Ascending aorta (tissue), 2 donors: ENCODE measurements around the gene EOGT. TPM values are rescaled to one million over a fixed set of nuclear protein-coding genes. Genes with fewer than 3 reads are reported as not detected.

ENCODE experiments used
- DNase-seq, 2 donors: peaks; one replicate each; pipeline ENCODE4 v3.0.0-alpha.2; 2019; ENCODE audit warnings: low spot score in 2 of 2
- H3K27ac ChIP-seq, 2 donors: fragments of 200-600 bp; sonication (generic); one replicate each; pipeline ENCODE4 v1.5.1; 2016 to 2017; ENCODE audit warnings: mild to moderate bottlenecking in 1 of 2
- H3K27me3 ChIP-seq: fragments of 200-600 bp; sonication (generic); one replicate; pipeline ENCODE4 v1.5.1; 2017
- H3K36me3 ChIP-seq, 2 donors: fragments of 200-600 bp; sonication (generic); one replicate each; pipeline ENCODE4 v1.5.1; 2016
- H3K4me1 ChIP-seq, 2 donors: fragments of 200-600 bp; sonication (generic); one replicate each; pipeline ENCODE4 v1.5.1; 2016 to 2017; ENCODE audit warnings: mild to moderate bottlenecking in 1 of 2
- H3K4me3 ChIP-seq, 2 donors: fragments of 200-600 bp; sonication (generic); one replicate each; pipeline ENCODE4 v1.5.1; 2016 to 2017; ENCODE audit warnings: mild to moderate bottlenecking in 1 of 2
- H3K9me3 ChIP-seq, 2 donors: fragments of 200-600 bp; sonication (generic); one replicate each; pipeline ENCODE4 v1.5.1; 2016
- CTCF ChIP-seq, 3 experiments: fragments of 200-600 bp in 2 of 3; fragments of 450-650 bp in 1 of 3; sonication (generic) in 2 of 3; IDR thresholded peaks; one replicate each; pipeline ENCODE4 v1.5.1; 2016 to 2019; ENCODE audit warnings: antibody characterized with exemption in 3 of 3, mild to moderate bottlenecking in 1 of 3, moderate library complexity in 1 of 3
- intact Hi-C: fragments of 100-400 bp; cut with DNase I; formaldehyde crosslinking; loops from one replicate; pipeline ENCODE4 v1.15.1; 2023
- total RNA-seq: library from RNA; depleted of rRNA; stranded (reverse); fragments of >200 nt; gene quantifications from one replicate; pipeline ENCODE4 v1.1.0, GENCODE V29; 2016

Gene EOGT
- total RNA-seq, 1 donor from 2014 or later: 50.4 TPM

DNA sequence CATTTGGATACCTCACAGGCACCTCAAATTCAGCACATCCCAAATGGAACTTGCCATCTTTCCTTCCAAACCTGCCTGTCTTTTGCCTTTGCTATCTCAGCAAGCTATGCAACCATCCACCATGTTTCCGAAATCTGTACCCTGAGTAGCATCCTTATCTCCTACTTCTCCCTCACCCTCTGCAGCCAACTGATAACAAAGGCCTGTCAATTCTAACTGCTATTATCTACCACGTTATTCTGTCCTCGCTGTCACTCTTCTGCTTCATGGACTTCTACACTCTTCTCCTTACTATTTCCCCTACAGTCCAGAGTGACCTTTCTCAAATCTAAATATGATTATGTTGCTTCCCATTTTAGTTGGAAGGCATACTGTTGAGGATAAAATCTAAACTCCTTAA, 55.6 kb downstream of the EOGT start:
- Histone ChIP-seq H3K4me1 (no peaks in the 10 kb centered on the region), H3K27me3 (no peaks in the 10 kb centered on the region), H3K9me3 (no peaks in the 10 kb centered on the region), H3K36me3 (no peaks in the 10 kb centered on the region), H3K27ac (no peak overlapping the region), H3K4me3 (no peak overlapping the region)
- no peak for DNase-seq
- TF ChIP-seq CTCF (IDR thresholded peaks at IDR 0.05): no peak
- intact Hi-C loops: no loop called here

DNA sequence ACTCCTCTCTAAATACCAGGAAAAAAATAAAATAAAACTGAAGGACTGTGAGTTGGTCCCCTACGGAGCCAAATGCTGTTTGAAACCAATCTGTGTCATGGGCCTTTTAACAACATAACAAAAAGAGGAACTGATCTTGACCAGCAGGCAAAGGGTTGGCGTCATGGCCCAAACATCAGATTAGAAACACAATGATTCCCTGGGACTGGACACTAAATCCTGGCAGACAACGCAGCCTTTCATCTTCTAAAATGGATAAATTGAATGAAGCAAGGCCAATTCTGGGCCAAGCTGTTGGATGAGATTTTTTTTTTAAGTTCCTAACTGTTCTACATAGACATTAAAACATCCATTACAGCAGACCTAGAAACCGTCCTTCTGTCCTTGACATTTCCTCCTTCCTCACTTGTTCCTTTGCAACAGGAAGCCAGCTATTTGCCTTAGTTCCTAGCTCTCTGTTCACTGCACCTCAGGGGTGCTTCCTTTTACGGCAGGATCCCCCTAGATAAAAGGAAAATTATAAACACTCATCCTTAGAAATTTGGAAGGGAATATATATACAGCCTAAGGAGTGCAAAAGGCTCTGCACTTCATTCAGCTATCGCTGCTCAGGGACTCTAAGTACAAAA, 59.6 kb downstream of the EOGT start:
- Histone ChIP-seq H3K4me1 (no peaks in the 10 kb centered on the region), H3K4me3 (no peak overlapping the region), H3K27ac (no peak overlapping the region), H3K36me3 (no peaks in the 10 kb centered on the region), H3K9me3 (no peaks in the 10 kb centered on the region), H3K27me3 (no peaks in the 10 kb centered on the region)
- no peak for TF ChIP-seq CTCF (IDR thresholded peaks at IDR 0.05)
- no peak for DNase-seq
- intact Hi-C loops: no loop called here

- no peak for DNase-seq
- no peaks in the 10 kb centered on the region for H3K9me3 ChIP-seq
- no peak for TF ChIP-seq CTCF (IDR thresholded peaks at IDR 0.05)
- H3K36me3 ChIP-seq: no peaks in the 10 kb centered on the region
- no peaks in the 10 kb centered on the region for H3K4me1 ChIP-seq
- intact Hi-C loops: no loop called here
- no peak overlapping the region for H3K27ac ChIP-seq
- H3K4me3 ChIP-seq: no peak overlapping the region
- no peaks in the 10 kb centered on the region for H3K27me3 ChIP-seq
Measured at GRCh38 chr3:68945225-68945624, 68.3 kb downstream of the EOGT start.

GRCh38 chr3:68943753-68944500, 69.6 kb downstream of the EOGT start:
- intact Hi-C loops: no loop called here
- Histone ChIP-seq H3K36me3 (no peaks in the 10 kb centered on the region), H3K9me3 (no peaks in the 10 kb centered on the region), H3K27me3 (no peaks in the 10 kb centered on the region), H3K27ac (no peak overlapping the region), H3K4me1 (no peaks in the 10 kb centered on the region), H3K4me3 (no peak overlapping the region)
- no peak for TF ChIP-seq CTCF (IDR thresholded peaks at IDR 0.05)
- no peak for DNase-seq

DNA sequence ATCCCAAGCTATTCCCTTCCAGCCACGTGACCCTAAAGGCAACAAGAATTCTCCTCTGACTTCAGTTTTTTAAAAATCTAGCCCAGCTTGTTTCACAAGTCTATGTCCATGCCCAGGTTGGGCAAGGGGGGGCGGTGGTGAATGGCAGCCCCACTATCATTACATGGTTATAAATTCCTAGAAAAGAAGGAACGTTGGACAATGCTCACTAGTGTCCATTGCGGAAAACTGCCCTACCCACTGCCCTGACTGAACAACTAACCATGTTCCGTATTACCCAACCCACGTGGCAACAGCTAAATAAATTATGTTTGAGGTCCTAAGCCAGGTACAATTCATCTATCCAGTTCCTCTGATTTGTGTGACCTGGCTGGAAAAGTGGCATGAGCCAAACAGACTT, 72.4 kb downstream of the EOGT start:
- intact Hi-C loops: no loop called here
- Histone ChIP-seq H3K27me3 (no peaks in the 10 kb centered on the region), H3K36me3 (no peaks in the 10 kb centered on the region), H3K4me1 (no peaks in the 10 kb centered on the region), H3K4me3 (no peak overlapping the region), H3K27ac (no peak overlapping the region), H3K9me3 (no peaks in the 10 kb centered on the region)
- DNase-seq: no peak
- no peak for TF ChIP-seq CTCF (IDR thresholded peaks at IDR 0.05)
